ENCODE data around the gene MEOX2. TPM values are rescaled to one million over a fixed set of nuclear protein-coding genes. Genes with fewer than 3 reads are reported as not detected.

MEOX2 gene
- total RNA-seq, 1 donor from 2014 or later = not detected

GRCh38 chr7:15648461-15648961 is 38.0 kb downstream of the MEOX2 start:
- DNase-seq (ENCODE audit: low read depth) = peak; percentile 68
- no peak for TF ChIP-seq CTCF (conservative IDR thresholded peaks at IDR 0.05; ENCODE audit: low read depth, low read length)
- H3K4me3 ChIP-seq (ENCODE audit: low read depth, low read length) = peak overlapping the region; percentile 18

- DNase-seq (ENCODE audit: low read depth) = no peak
- no peak for TF ChIP-seq CTCF (conservative IDR thresholded peaks at IDR 0.05; ENCODE audit: low read depth, low read length)
- no peak overlapping the region for H3K4me3 ChIP-seq (ENCODE audit: low read depth, low read length)
Observed at GRCh38 chr7:15647309-15647708, 39.2 kb downstream of the MEOX2 start.

DNA sequence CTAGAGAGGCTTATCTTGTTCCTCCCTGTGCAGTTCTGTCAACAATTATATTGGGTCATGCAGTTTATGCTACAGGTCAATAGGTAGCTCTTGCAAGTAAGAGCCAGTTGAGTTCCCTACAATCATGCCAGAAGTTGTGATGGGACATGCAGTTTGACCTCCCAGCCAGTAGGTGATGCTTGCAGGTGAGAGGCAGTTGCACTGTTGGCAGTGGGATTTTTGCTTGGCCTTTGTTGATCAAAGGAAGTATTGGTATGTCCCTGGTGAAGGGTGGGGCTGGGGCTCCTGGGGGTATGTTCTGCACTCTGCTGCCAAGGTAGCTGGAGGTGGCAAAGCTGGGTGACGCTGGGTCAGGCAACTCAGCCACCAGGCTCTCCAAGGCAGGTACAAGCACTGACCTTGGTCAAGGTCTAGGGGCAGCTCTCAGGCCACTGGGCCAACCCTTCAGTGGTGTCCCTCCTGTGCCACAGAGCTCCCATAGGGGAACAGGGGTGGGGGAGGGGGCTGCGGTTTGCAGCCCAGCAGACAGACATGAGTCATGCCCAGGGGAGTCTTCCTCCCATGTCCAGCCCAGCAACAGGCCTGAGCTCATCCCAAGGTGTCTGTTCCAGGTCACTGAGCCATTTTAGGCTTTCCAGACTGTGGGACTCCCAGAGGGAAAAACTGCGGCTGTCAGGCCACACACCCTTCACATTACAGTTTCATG is 43.3 kb downstream of the MEOX2 start:
- peak; percentile 10 for DNase-seq (ENCODE audit: low read depth)
- no peak overlapping the region for H3K4me3 ChIP-seq (ENCODE audit: low read depth, low read length)
- TF ChIP-seq CTCF (conservative IDR thresholded peaks at IDR 0.05; ENCODE audit: low read depth, low read length) = peak; percentile 34

- DNase-seq (ENCODE audit: low read depth) = peak; percentile 38
- no peak for TF ChIP-seq CTCF (conservative IDR thresholded peaks at IDR 0.05; ENCODE audit: low read depth, low read length)
- no peak overlapping the region for H3K4me3 ChIP-seq (ENCODE audit: low read depth, low read length)
Observed at GRCh38 chr7:15628876-15629275, 57.6 kb downstream of the MEOX2 start.

DNA sequence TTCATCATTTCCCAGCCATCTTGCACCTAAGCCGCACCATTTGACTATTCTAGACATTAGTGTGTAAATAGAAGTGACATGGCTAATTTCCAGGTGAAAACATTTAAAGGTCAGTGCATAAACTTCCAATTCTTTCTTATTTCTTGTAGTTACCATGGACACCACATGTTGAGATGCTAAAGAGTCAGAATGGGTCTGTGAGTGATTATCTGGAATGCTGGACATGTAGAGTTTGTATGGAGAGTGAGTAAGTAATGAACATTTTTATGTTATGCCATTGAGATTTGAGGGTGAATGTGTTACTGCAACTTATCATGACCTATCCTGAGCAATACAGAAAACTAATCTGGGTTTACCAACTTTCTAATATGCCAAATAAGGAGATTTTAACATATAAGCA is 60.4 kb downstream of the MEOX2 start:
- H3K4me3 ChIP-seq (ENCODE audit: low read depth, low read length) = no peak overlapping the region
- DNase-seq (ENCODE audit: low read depth) = no peak
- no peak for TF ChIP-seq CTCF (conservative IDR thresholded peaks at IDR 0.05; ENCODE audit: low read depth, low read length)

- no peak for DNase-seq (ENCODE audit: low read depth)
- TF ChIP-seq CTCF (conservative IDR thresholded peaks at IDR 0.05; ENCODE audit: low read depth, low read length) = no peak
Observed at GRCh38 chr7:15625466-15625865, 61.0 kb downstream of the MEOX2 start.

DNA sequence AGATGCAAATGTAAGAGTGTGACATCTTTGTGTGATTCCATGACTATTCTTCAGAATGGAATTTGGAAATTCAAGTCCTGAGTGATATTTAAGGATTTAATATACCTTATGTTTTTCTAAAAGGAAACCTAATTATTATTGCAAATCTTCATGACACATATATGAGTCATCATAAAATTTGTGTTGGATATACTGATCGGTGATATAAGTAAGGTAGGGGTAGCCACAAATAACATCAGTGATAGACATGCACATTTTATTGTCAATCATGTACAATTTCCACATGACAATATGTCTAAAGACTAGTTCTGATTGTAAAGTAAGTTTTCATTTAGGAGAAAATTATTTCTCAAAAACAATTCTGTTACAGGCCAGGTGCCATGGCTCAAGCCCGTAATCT is 65.0 kb downstream of the MEOX2 start:
- TF ChIP-seq CTCF (conservative IDR thresholded peaks at IDR 0.05; ENCODE audit: low read depth, low read length) = no peak
- no peak for DNase-seq (ENCODE audit: low read depth)
- no peak overlapping the region for H3K4me3 ChIP-seq (ENCODE audit: low read depth, low read length)

More at GRCh38 chr7:15625466-15625865, 61.0 kb downstream of the MEOX2 start:
- H3K4me3 ChIP-seq (ENCODE audit: low read depth, low read length) = no peak overlapping the region

Measured in epithelial cell of proximal tubule (primary cell).